Measurements from ENCODE around the gene IFT20.

The IFT20 gene

DNA sequence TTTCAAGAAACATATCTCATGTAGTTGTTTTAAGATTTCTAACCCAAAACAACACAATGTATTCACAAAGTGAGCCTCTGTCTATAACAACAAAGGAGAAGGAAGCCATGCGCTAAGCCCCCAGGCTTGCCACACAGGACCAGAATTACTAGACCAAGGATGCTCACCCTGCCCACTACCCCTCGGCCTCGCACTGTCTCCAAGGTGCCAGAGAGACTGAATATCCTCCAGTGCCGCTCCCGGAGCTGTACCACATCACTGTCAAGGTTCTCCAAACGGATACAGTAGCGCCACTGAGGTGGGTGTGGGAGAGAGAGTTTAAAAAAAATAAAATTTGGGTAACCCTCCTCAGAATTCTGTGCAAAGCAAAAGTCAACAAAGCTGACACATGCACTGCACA, 15.0 kb upstream of the IFT20 start:
- Mint-ChIP-seq H3K4me1 (no peaks in the 10 kb centered on the region), H3K4me3 (no peak overlapping the region), H3K9me3 (no peaks in the 10 kb centered on the region), H3K36me3 (ENCODE audit: insufficient read depth) (peaks cover 43% of the 10 kb centered on the region), H3K27ac (ENCODE audit: low read depth) (no peak overlapping the region), H3K27me3 (no peaks in the 10 kb centered on the region)
- ATAC-seq (replicated peaks; ENCODE audit: extremely low read depth, poor library complexity, severe bottlenecking) (no peak), DNase-seq (ENCODE audit: low spot score in 2 of 2) (no peak)

DNA sequence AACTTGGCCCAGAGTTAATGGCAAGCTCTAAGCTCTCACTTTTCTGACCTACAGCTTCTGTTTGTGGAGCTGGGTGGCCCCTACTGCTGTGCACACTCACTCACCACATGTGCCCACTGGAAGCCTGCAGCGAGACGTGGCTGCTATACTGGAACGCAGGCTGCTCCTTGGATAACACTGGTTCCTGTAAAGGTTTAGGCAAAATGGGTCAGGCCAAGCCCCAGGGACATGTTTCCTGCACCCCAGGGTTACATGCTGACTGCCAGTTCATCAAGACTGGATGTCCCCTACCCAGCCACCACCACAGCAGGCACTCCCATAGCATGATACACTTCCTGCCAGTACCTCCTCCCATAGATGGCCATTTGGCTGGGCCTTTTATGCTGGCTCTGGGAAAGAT, 13.7 kb upstream of the IFT20 start:
- no peaks in the 10 kb centered on the region for H3K27me3 Mint-ChIP-seq
- peaks cover 46% of the 10 kb centered on the region for H3K36me3 Mint-ChIP-seq (ENCODE audit: insufficient read depth)
- H3K4me3 Mint-ChIP-seq: no peak overlapping the region
- no peaks in the 10 kb centered on the region for H3K9me3 Mint-ChIP-seq
- no peak for DNase-seq (ENCODE audit: low spot score in 2 of 2)
- H3K4me1 Mint-ChIP-seq: no peaks in the 10 kb centered on the region
- no peak overlapping the region for H3K27ac Mint-ChIP-seq (ENCODE audit: low read depth)
- no peak for ATAC-seq (replicated peaks; ENCODE audit: extremely low read depth, poor library complexity, severe bottlenecking)

DNA sequence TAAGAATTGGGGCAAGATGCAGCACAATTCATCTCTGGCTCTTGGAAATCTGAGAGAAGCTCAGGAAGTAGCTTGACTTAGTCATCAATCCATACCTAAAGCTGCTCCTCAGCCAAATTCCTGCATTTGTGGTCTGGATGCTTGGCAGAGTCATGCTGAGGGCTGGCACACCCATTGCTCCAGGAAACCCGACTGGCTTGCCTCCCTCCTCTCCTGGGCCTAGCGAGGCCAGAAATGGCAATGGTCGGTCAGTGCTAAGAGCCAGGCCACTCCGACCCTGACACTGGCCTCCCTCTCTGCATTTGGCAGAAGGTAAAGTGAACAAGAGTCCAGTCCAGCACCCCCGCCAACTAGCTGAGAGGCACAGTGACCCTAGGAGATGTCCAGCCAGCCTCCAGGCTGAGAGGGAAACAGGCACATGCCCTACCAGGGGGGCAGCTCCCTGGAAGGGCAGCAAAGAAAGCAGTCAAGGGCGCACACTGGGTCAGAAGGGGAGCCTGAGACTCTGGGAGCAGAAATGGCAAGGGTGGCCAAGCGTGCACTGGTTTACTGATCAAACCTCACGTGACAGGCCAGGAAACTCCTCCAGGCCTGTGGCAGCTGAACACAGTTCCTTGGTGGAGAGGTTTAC, 12.1 kb upstream of the IFT20 start:
- Mint-ChIP-seq H3K27ac (ENCODE audit: low read depth) (no peak overlapping the region), H3K4me3 (no peak overlapping the region), H3K27me3 (no peaks in the 10 kb centered on the region), H3K36me3 (ENCODE audit: insufficient read depth) (peaks cover 42% of the 10 kb centered on the region), H3K4me1 (no peaks in the 10 kb centered on the region), H3K9me3 (no peaks in the 10 kb centered on the region)
- DNase-seq (ENCODE audit: low spot score in 2 of 2): no peak
- ATAC-seq (replicated peaks; ENCODE audit: extremely low read depth, poor library complexity, severe bottlenecking): no peak

DNA sequence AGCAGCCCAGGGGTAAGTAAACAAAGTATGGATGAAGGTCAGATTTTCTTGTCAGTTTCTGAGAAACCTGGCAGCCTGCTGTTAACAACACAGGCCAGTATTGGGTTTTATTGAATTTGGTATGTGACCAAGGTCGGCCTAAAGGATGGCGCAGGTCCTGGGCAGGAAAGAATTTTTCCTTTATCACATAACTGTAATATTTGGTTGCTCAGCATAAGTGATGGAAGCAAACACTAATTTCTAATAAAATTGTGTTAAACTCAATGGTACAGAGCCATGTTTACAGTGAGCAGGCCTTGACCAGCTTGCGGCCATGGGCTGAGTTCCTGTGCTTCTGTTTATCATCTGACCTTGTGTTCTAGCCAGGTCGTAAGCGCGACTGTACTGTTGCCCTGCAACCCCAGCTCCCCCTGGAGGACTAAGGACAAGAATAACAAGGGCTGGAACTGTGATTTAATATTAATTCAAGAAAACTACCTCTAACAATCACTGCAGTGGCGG, 11.5 kb upstream of the IFT20 start:
- Mint-ChIP-seq H3K36me3 (ENCODE audit: insufficient read depth) (peaks cover 39% of the 10 kb centered on the region), H3K4me1 (no peaks in the 10 kb centered on the region), H3K27ac (ENCODE audit: low read depth) (no peak overlapping the region), H3K9me3 (no peaks in the 10 kb centered on the region), H3K27me3 (no peaks in the 10 kb centered on the region), H3K4me3 (no peak overlapping the region)
- DNase-seq (ENCODE audit: low spot score in 2 of 2) (no peak), ATAC-seq (replicated peaks; ENCODE audit: extremely low read depth, poor library complexity, severe bottlenecking) (no peak)

DNA sequence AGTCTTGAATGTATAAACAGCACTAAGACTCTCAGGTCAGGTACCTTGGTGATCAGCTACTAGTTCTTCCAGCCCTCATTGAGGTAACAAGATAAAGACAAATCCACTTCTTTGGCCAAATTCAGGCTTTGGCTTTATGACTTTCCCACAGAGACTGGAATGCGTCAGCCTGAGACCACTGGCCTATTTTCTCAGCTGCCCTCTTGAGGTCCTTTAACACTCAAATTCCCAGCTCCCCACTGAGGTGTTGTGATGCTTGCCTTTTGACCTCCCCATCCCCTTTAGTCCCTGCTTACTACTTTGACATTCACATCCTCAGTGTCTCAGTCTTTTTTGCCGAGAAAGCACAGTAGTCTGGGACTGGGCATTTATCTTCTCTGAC, 10.9 kb upstream of the IFT20 start:
- no peak for ATAC-seq (replicated peaks; ENCODE audit: extremely low read depth, poor library complexity, severe bottlenecking)
- Mint-ChIP-seq H3K36me3 (ENCODE audit: insufficient read depth) (peaks cover 34% of the 10 kb centered on the region), H3K4me3 (no peak overlapping the region), H3K9me3 (no peaks in the 10 kb centered on the region), H3K27me3 (no peaks in the 10 kb centered on the region), H3K4me1 (no peaks in the 10 kb centered on the region), H3K27ac (ENCODE audit: low read depth) (no peak overlapping the region)
- DNase-seq (ENCODE audit: low spot score in 2 of 2): no peak

DNA sequence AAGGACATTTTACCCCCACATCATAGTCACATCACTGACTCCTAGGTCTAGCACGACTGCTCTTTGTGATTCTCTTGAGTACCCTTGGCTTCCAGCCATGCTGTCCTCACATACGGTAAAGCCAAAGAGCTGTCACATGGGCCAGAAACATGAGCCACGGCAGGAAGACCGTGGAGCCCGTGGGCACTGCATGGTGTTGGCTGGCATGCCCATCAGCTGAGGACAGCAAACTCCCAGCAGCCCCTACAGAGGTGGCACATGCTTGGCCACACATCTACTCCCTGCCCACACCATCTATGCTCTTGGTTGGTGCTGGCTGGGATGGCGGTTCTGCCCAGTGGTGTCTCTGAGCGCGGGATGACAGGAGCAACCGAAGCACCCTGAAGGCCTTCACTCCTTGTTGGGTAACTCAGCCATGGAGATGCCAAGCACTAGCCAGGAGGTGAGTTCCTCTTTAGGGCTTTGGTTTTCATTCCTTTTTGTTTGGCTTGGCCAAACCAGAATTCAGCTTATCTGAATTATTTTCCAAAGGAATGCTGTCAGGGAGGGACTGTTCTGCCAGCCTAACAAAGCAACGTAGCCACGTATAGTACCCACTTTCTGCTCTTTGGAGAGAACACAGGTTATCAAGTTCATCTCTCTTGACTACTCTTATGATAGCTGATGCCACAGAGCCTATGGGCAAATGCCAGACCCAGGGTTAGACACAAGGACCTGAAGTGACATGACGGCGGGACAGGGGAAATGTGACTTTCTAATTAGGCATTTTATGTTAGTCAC, 10.3 kb upstream of the IFT20 start:
- Mint-ChIP-seq H3K36me3 (ENCODE audit: insufficient read depth) (peaks cover 36% of the 10 kb centered on the region), H3K4me1 (no peaks in the 10 kb centered on the region), H3K9me3 (no peaks in the 10 kb centered on the region), H3K27me3 (no peaks in the 10 kb centered on the region), H3K27ac (ENCODE audit: low read depth) (no peak overlapping the region), H3K4me3 (no peak overlapping the region)
- ATAC-seq (replicated peaks; ENCODE audit: extremely low read depth, poor library complexity, severe bottlenecking) (no peak), DNase-seq (ENCODE audit: low spot score in 2 of 2) (no peak)

DNA sequence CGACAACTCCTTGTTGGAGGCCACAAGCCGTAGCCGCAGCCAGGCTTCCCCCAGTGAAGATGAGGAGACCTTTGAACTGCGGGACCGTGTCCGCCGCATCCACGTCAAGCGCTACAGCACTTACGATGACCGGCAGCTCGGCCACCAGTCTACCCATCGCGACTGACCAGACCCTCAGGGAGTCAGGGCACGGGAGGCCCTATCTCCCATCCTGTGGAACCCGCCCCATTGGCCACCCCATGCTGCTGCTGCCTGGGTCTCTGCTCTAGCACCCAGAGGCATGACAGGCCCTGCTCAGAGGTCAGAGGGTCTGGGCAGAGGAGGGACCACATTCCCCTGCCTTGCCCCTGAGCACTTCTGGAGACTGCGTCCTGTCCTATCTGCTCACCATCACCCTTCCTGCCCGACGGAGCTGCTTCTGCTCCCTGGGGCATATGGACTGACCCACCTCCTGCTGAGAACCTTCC, 9.2 kb upstream of the IFT20 start:
- Mint-ChIP-seq H3K27me3 (no peaks in the 10 kb centered on the region), H3K4me3 (no peak overlapping the region), H3K4me1 (no peaks in the 10 kb centered on the region), H3K36me3 (ENCODE audit: insufficient read depth) (peaks cover 33% of the 10 kb centered on the region), H3K27ac (ENCODE audit: low read depth) (no peak overlapping the region), H3K9me3 (no peaks in the 10 kb centered on the region)
- DNase-seq (ENCODE audit: low spot score in 2 of 2): no peak
- ATAC-seq (replicated peaks; ENCODE audit: extremely low read depth, poor library complexity, severe bottlenecking): no peak

DNA sequence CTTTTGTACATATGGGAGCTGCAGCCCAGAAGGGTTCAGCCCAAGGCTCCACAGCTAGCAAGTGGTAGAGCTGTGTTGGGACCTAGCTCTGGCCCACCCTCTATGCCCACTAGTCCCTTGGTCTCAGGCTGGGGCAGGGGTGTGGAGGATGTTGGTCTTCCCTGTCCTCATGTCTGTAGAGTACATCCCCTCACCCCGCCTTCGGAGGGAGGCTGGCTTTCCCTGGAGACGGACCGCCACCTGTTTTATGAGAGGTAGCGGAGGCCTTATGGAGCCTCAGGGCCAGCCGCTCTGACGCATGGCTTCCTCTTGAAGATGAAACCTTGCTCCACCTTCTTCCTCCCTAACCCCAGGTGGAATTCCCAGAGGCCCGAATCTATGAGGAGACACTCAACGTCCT, 8.7 kb upstream of the IFT20 start:
- ATAC-seq (replicated peaks; ENCODE audit: extremely low read depth, poor library complexity, severe bottlenecking) (no peak), DNase-seq (ENCODE audit: low spot score in 2 of 2) (no peak)
- Mint-ChIP-seq H3K4me3 (no peak overlapping the region), H3K36me3 (ENCODE audit: insufficient read depth) (peaks cover 33% of the 10 kb centered on the region), H3K27me3 (no peaks in the 10 kb centered on the region), H3K9me3 (no peaks in the 10 kb centered on the region), H3K4me1 (no peaks in the 10 kb centered on the region), H3K27ac (ENCODE audit: low read depth) (no peak overlapping the region)

DNA sequence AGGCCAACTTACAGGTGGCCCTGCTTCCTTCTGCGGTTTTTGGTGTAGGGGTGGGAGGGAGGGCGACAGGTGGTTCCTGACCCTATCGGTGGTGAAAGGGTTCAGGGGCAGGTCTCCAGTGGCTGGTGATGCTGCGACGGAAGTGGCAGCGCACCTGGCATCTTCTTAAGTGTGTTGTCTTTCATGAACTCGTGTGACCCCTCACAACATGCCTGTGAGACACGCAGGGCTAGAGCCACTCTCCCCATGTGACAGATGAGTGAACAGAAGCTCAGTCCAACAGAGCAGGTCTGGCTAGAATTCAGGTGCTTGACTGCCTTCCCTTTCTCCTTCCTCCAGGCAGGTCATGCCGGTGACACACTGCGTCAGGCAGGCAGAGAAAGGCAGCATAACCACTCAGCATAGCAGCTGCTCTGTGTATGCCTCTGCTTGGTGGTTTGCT, 8.2 kb upstream of the IFT20 start:
- Mint-ChIP-seq H3K9me3 (no peaks in the 10 kb centered on the region), H3K27me3 (no peaks in the 10 kb centered on the region), H3K36me3 (ENCODE audit: insufficient read depth) (peaks cover 29% of the 10 kb centered on the region), H3K27ac (ENCODE audit: low read depth) (no peak overlapping the region), H3K4me3 (no peak overlapping the region), H3K4me1 (no peaks in the 10 kb centered on the region)
- DNase-seq (ENCODE audit: low spot score in 2 of 2) (no peak), ATAC-seq (replicated peaks; ENCODE audit: extremely low read depth, poor library complexity, severe bottlenecking) (no peak)

DNA sequence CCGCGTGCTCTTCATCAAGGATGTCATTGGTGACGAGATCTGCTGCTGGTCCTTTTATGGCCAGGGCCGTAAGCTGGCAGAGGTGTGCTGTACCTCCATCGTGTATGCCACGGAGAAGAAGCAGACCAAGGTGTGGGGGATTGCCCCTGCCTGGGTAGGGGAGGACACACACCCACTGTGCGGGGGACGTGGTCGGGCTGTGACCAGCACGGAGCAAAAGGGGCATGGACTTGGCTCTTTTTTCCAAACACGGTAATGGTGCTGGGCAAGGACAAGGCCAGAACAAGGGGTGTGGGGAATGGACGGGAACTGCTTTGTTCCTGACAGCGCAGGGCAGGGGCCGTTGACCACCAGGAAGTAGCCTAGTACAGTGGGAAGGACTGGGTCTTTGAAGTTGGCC, 7.0 kb upstream of the IFT20 start:
- Mint-ChIP-seq H3K36me3 (ENCODE audit: insufficient read depth) (peaks cover 25% of the 10 kb centered on the region), H3K4me1 (peaks cover 6% of the 10 kb centered on the region), H3K4me3 (no peak overlapping the region)

DNA sequence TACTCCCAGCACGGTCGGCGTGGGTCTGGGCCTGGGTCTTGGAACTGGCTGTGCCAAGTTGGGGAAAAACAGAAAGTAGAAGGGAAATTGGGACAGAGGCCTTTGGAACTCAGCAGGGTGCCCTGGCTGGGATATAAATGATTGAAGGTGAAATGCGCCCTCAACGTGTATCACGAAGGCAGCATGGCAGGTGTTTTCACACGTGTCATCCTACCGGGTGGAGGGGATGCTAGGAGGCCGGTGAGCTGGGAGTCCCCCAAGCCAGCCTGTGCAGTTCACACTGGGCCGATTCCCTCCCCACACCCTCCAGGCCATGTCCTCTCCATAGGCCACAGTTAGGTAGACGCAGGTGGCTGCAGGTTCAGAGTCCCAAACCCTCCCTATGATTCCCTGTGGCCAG, 6.2 kb upstream of the IFT20 start:
- Mint-ChIP-seq H3K4me3 (no peak overlapping the region), H3K9me3 (no peaks in the 10 kb centered on the region), H3K4me1 (peaks cover 12% of the 10 kb centered on the region), H3K27ac (ENCODE audit: low read depth) (no peak overlapping the region), H3K36me3 (ENCODE audit: insufficient read depth) (peaks cover 21% of the 10 kb centered on the region), H3K27me3 (no peaks in the 10 kb centered on the region)
- DNase-seq (ENCODE audit: low spot score in 2 of 2) (no peak), ATAC-seq (replicated peaks; ENCODE audit: extremely low read depth, poor library complexity, severe bottlenecking) (no peak)

More for the DNA sequence above, 7.0 kb upstream of the IFT20 start:
- H3K27me3 Mint-ChIP-seq: no peaks in the 10 kb centered on the region
- H3K27ac Mint-ChIP-seq (ENCODE audit: low read depth): no peak overlapping the region
- DNase-seq (ENCODE audit: low spot score in 2 of 2) (no peak), ATAC-seq (replicated peaks; ENCODE audit: extremely low read depth, poor library complexity, severe bottlenecking) (no peak)
- H3K9me3 Mint-ChIP-seq: no peaks in the 10 kb centered on the region

DNA sequence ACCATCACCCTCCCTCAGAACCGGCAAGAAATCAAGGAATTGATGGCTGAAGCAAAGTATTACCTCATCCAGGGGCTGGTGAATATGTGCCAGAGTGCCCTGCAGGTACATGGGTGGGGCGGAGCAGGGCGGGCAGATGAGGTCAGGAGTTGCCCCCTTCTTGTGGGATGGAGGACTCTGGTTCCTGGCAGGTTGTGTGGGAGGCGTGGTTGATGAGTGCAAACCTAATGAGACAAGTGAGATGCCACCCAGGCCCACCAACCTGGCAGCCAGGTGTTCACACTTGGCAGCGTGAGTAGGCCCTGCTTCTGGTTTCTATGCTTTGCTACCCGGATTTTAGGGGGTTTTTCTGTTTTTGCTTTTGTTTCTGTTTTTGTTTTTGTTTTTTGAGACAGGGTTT, 5.1 kb upstream of the IFT20 start:
- DNase-seq (ENCODE audit: low spot score in 2 of 2): no peak
- peaks cover 22% of the 10 kb centered on the region for H3K36me3 Mint-ChIP-seq (ENCODE audit: insufficient read depth)
- peaks cover 21% of the 10 kb centered on the region for H3K4me1 Mint-ChIP-seq
- H3K4me3 Mint-ChIP-seq: no peak overlapping the region
- no peaks in the 10 kb centered on the region for H3K9me3 Mint-ChIP-seq
- no peak for ATAC-seq (replicated peaks; ENCODE audit: extremely low read depth, poor library complexity, severe bottlenecking)
- H3K27ac Mint-ChIP-seq (ENCODE audit: low read depth): no peak overlapping the region
- no peaks in the 10 kb centered on the region for H3K27me3 Mint-ChIP-seq

DNA sequence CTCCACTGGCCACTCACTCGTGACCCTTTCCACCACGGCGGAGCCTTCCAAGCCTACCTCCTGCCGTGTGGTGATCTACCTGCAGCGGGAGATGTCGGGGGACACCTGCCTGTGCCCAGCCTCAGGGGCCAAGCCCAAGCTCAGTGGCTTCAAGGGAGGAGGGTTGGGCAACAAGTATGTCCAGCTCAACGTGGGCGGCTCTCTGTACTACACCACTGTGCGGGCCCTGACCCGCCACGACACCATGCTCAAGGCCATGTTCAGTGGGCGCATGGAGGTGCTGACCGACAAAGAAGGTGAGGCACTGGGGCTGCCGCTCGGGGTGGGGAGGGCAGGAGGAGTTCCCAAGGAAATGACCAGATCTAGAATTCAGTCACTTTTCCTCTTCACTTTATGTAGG, 4.2 kb upstream of the IFT20 start:
- no peak for DNase-seq (ENCODE audit: low spot score in 2 of 2)
- ATAC-seq (replicated peaks; ENCODE audit: extremely low read depth, poor library complexity, severe bottlenecking): no peak
- Mint-ChIP-seq H3K27me3 (no peaks in the 10 kb centered on the region), H3K9me3 (no peaks in the 10 kb centered on the region), H3K4me3 (no peak overlapping the region), H3K4me1 (peaks cover 30% of the 10 kb centered on the region), H3K27ac (ENCODE audit: low read depth) (no peak overlapping the region), H3K36me3 (ENCODE audit: insufficient read depth) (peaks cover 28% of the 10 kb centered on the region)

All from central memory CD8-positive, alpha-beta T cell (primary cell).